ENCODE data around the gene SPTLC1. TPM values are rescaled to one million over a fixed set of nuclear protein-coding genes. Genes with fewer than 3 reads are reported as not detected.
"Not testable (repeated sequence)": the region's sequence is repeated elsewhere in the genome, so short reads cannot be mapped to it uniquely, and the experiment has no call there.

SPTLC1 gene
- total RNA-seq, 1 donor from 2014 or later = 22.0 TPM

GRCh38 chr9:92046676-92047075, 68.5 kb downstream of the SPTLC1 start:
- no peak for ATAC-seq
- intact Hi-C loops (cut with DNase I) = no loop called here

GRCh38 chr9:92044936-92045335, 70.3 kb downstream of the SPTLC1 start:
- ATAC-seq (no peak), DNase-seq (ENCODE audit: missing footprints) (no peak)
- intact Hi-C loops (cut with DNase I) = no loop called here

More at GRCh38 chr9:92046676-92047075, 68.5 kb downstream of the SPTLC1 start:
- DNase-seq (ENCODE audit: missing footprints) = no peak

GRCh38 chr9:92043002-92043401, 72.2 kb downstream of the SPTLC1 start:
- DNase-seq (ENCODE audit: missing footprints) (no peak), ATAC-seq (no peak)

GRCh38 chr9:92042260-92042659, 73.0 kb downstream of the SPTLC1 start:
- DNase-seq (ENCODE audit: missing footprints) = no peak
- intact Hi-C loops (cut with DNase I) = no loop called here
- ATAC-seq = no peak

More at GRCh38 chr9:92043002-92043401, 72.2 kb downstream of the SPTLC1 start:
- intact Hi-C loops (cut with DNase I) = no loop called here

- ATAC-seq = no peak
- intact Hi-C loops (cut with DNase I) = no loop called here
- DNase-seq (ENCODE audit: missing footprints) = no peak
Measured at GRCh38 chr9:92036756-92037155, 78.5 kb downstream of the SPTLC1 start.

- DNase-seq (ENCODE audit: missing footprints) = no peak
- no peak for ATAC-seq
- intact Hi-C loops (cut with DNase I) = no loop called here
Measured at GRCh38 chr9:92036411-92036746, 78.8 kb downstream of the SPTLC1 start.

- DNase-seq (ENCODE audit: missing footprints) = no peak
Measured at GRCh38 chr9:92035687-92036410, 79.4 kb downstream of the SPTLC1 start.

GRCh38 chr9:92035146-92035545, 80.1 kb downstream of the SPTLC1 start:
- no peak for ATAC-seq
- no peak for DNase-seq (ENCODE audit: missing footprints)
- intact Hi-C loops (cut with DNase I) = no loop called here

More at GRCh38 chr9:92035687-92036410, 79.4 kb downstream of the SPTLC1 start:
- intact Hi-C loops (cut with DNase I) = no loop called here
- ATAC-seq = peak; percentile 94

- ATAC-seq (no peak), DNase-seq (ENCODE audit: missing footprints) (no peak)
- intact Hi-C loops (cut with DNase I) = no loop called here
Measured at GRCh38 chr9:92033991-92034390, 81.2 kb downstream of the SPTLC1 start.

GRCh38 chr9:92033307-92033706, 81.9 kb downstream of the SPTLC1 start:
- DNase-seq (ENCODE audit: missing footprints) (no peak), ATAC-seq (no peak)
- intact Hi-C loops (cut with DNase I) = no loop called here

GRCh38 chr9:92032891-92033290, 82.3 kb downstream of the SPTLC1 start:
- intact Hi-C loops (cut with DNase I) = no loop called here
- no peak for ATAC-seq
- no peak for DNase-seq (ENCODE audit: missing footprints)

GRCh38 chr9:92030367-92030766, 84.8 kb downstream of the SPTLC1 start:
- DNase-seq (ENCODE audit: missing footprints) (no peak), ATAC-seq (no peak)
- intact Hi-C loops (cut with DNase I) = no loop called here

- intact Hi-C loops (cut with DNase I) = no loop called here
- DNase-seq (ENCODE audit: missing footprints) = no peak
Measured at GRCh38 chr9:92029553-92029952, 85.7 kb downstream of the SPTLC1 start.

GRCh38 chr9:92026206-92027002, 88.8 kb downstream of the SPTLC1 start:
- ATAC-seq (no peak), DNase-seq (ENCODE audit: missing footprints) (no peak)
- intact Hi-C loops (cut with DNase I) = no loop called here

More at GRCh38 chr9:92029553-92029952, 85.7 kb downstream of the SPTLC1 start:
- ATAC-seq = no peak

GRCh38 chr9:92021785-92022541, 93.2 kb downstream of the SPTLC1 start:
- DNase-seq (ENCODE audit: missing footprints); ATAC-seq; intact Hi-C loops (cut with DNase I): not testable (repeated sequence)

- DNase-seq (ENCODE audit: missing footprints) (no peak), ATAC-seq (no peak)
- intact Hi-C loops (cut with DNase I) = no loop called here
Measured at GRCh38 chr9:92019658-92020057, 95.6 kb downstream of the SPTLC1 start.

- DNase-seq (ENCODE audit: missing footprints) (no peak), ATAC-seq (no peak)
- intact Hi-C loops (cut with DNase I) = no loop called here
Measured at GRCh38 chr9:92010705-92011536, 104.3 kb downstream of the SPTLC1 start.

GRCh38 chr9:92010253-92010652, 105.0 kb downstream of the SPTLC1 start:
- intact Hi-C loops (cut with DNase I); DNase-seq (ENCODE audit: missing footprints); ATAC-seq: not testable (repeated sequence)

- intact Hi-C loops (cut with DNase I) = no loop called here
- no peak for ATAC-seq
- no peak for DNase-seq (ENCODE audit: missing footprints)
Measured at GRCh38 chr9:92008041-92008440, 107.2 kb downstream of the SPTLC1 start.
